PC-9 (cell line): ENCODE data around the gene NDUFS7. TPM values are rescaled to one million over a fixed set of nuclear protein-coding genes. Genes with fewer than 3 reads are reported as not detected.

Source experiments
- BruUV-seq: library from RNA; stranded (reverse); fragments of 400-500 nt; replicated peaks from 2 replicates; lab custom pipeline; 2021; lab: Mats Ljungman, UMichigan
- CTCF ChIA-PET: fragments of 300-600 bp; sonication (Branson Sonifier 250); formaldehyde crosslinking; loops from one replicate; lab custom pipeline; 2022; ENCODE audit warnings: antibody characterized with exemption; lab: Charles Lee
- POLR2A ChIA-PET: fragments of 300-600 bp; sonication (Branson Sonifier 250); formaldehyde crosslinking; loops from one replicate; lab custom pipeline; 2022; ENCODE audit warnings: antibody characterized with exemption; ENCODE audit not compliant: unreplicated experiment; lab: Charles Lee
- DNase-seq, 2 experiments: peaks; one replicate each; pipeline versions ENCODE4 v3.0.0 to v3.0.0-alpha.2; 2015 to 2022; ENCODE audit warnings: mixed read lengths in 1 of 2
- H2AFZ ChIP-seq: fragments of 200-600 bp; sonication (generic); 2 replicates; pipeline ENCODE4 v1.8.1; 2017; ENCODE audit warnings: antibody characterized with exemption
- H3F3A ChIP-seq: fragments of 200-600 bp; sonication (generic); 2 replicates; pipeline ENCODE4 v1.8.1; 2017; ENCODE audit warnings: antibody characterized with exemption, mild to moderate bottlenecking, low read depth; ENCODE audit not compliant: insufficient read depth
- H3K27ac ChIP-seq: fragments of 200-600 bp; sonication (generic); 2 replicates; pipeline ENCODE4 v1.6.1; 2016; ENCODE audit warnings: mixed run types
- H3K27me3 ChIP-seq: fragments of 200-600 bp; sonication (generic); 2 replicates; pipeline ENCODE4 v1.6.1; 2016; ENCODE audit warnings: low read depth, mixed run types; ENCODE audit not compliant: insufficient read depth
- H3K36me3 ChIP-seq: fragments of 200-600 bp; sonication (generic); 2 replicates; pipeline ENCODE4 v1.6.1; 2016; ENCODE audit warnings: low read depth, mixed run types
- H3K4me1 ChIP-seq: fragments of 200-600 bp; sonication (generic); replicated peaks from 2 replicates; pipeline ENCODE4 v1.6.1; 2016; ENCODE audit warnings: mixed run types; ENCODE audit not compliant: insufficient read depth
- H3K4me2 ChIP-seq: fragments of 200-600 bp; sonication (generic); 2 replicates; pipeline ENCODE4 v1.6.1; 2017; ENCODE audit warnings: mixed run types
- H3K4me3 ChIP-seq: fragments of 200-600 bp; sonication (generic); 2 replicates; pipeline ENCODE4 v1.6.1; 2016; ENCODE audit warnings: mixed run types
- H3K79me2 ChIP-seq: fragments of 200-600 bp; sonication (generic); 2 replicates; pipeline ENCODE4 v1.6.1; 2017; ENCODE audit warnings: low read depth, mixed run types
- H3K9me2 ChIP-seq: fragments of 200-600 bp; sonication (generic); 2 replicates; pipeline ENCODE4 v1.8.1; 2017; ENCODE audit warnings: mild to moderate bottlenecking; ENCODE audit not compliant: insufficient read depth
- H3K9me3 ChIP-seq: fragments of 200-600 bp; sonication (generic); 2 replicates; pipeline ENCODE4 v1.8.1; 2016; ENCODE audit warnings: low read depth; ENCODE audit not compliant: insufficient read depth
- H4K20me1 ChIP-seq: fragments of 200-600 bp; sonication (generic); 2 replicates; pipeline ENCODE4 v1.8.1; 2017; ENCODE audit not compliant: insufficient read depth
- CTCF ChIP-seq: fragments of 200-600 bp; sonication (generic); conservative IDR thresholded peaks from 2 replicates; pipeline ENCODE4 v1.6.1; 2017; ENCODE audit warnings: mixed run types, antibody characterized with exemption, mild to moderate bottlenecking, moderate library complexity
- EZH2 ChIP-seq: fragments of 200-600 bp; sonication (generic); IDR thresholded peaks from 2 replicates; pipeline ENCODE4 v1.8.0; 2017; ENCODE audit warnings: antibody characterized with exemption, low read depth
- intact Hi-C: fragments of 100-400 bp; cut with micrococcal nuclease; formaldehyde crosslinking; loops from one replicate; pipeline ENCODE4 v1.10.0; 2022; ENCODE audit not compliant: unreplicated experiment
- total RNA-seq: library from RNA; stranded (reverse); gene quantifications from 2 replicates; pipeline ENCODE4 v1.2.3, GENCODE V29; 2021

NDUFS7 gene
- total RNA-seq, 1 experiment from 2014 or later: 67.5 TPM

GRCh38 chr19:1432507-1432887 lies 48.8 kb downstream of the NDUFS7 start:
- Histone ChIP-seq H3K4me1 (no peaks in the 10 kb centered on the region), H3K79me2 (no peaks in the 10 kb centered on the region), H3K4me3 (no peak overlapping the region), H3K9me3 (no peaks in the 10 kb centered on the region), H2AFZ (no peak overlapping the region), H3K27ac (no peak overlapping the region), H3K9me2 (no peaks in the 10 kb centered on the region), H3K27me3 (no peaks in the 10 kb centered on the region), H3K4me2 (no peak overlapping the region), H3F3A (peaks cover 21% of the 10 kb centered on the region; the same call in 1 of the 2 replicates), H4K20me1 (no peaks in the 10 kb centered on the region), H3K36me3 (no peaks in the 10 kb centered on the region)
- no peak for DNase-seq
- ChIA-PET POLR2A (no interaction called here), CTCF (interaction anchor here (0.6 kb wide), 2 partner anchors 11 to 74 kb away, joined by 3 to 4 read pairs; no protein-coding TSS in a partner anchor)
- BruUV-seq: no TSS peak
- intact Hi-C loops: no loop called here
- no peak for TF ChIP-seq CTCF
- no peak for TF ChIP-seq EZH2

GRCh38 chr19:1433119-1434039 lies 49.7 kb downstream of the NDUFS7 start:
- BruUV-seq: no TSS peak
- no peaks in the 10 kb centered on the region for H3K36me3 ChIP-seq
- intact Hi-C loops: no loop called here

GRCh38 chr19:1434040-1434366 lies 50.3 kb downstream of the NDUFS7 start:
- Histone ChIP-seq H3K9me2 (no peaks in the 10 kb centered on the region), H3K4me3 (no peak overlapping the region), H3K27me3 (no peaks in the 10 kb centered on the region), H4K20me1 (peaks cover 1% of the 10 kb centered on the region; the same call in 1 of the 2 replicates), H3K79me2 (peaks cover 8% of the 10 kb centered on the region), H2AFZ (no peak overlapping the region), H3F3A (peaks cover 27% of the 10 kb centered on the region; the same call in 1 of the 2 replicates), H3K9me3 (no peaks in the 10 kb centered on the region), H3K36me3 (no peaks in the 10 kb centered on the region), H3K4me2 (no peak overlapping the region), H3K27ac (no peak overlapping the region), H3K4me1 (no peaks in the 10 kb centered on the region)
- TF ChIP-seq EZH2 (no peak), CTCF (no peak)
- CTCF ChIA-PET: no interaction called here
- POLR2A ChIA-PET: no interaction called here
- BruUV-seq: no TSS peak
- DNase-seq: no peak
- intact Hi-C loops: no loop called here

More at GRCh38 chr19:1433119-1434039, 49.7 kb downstream of the NDUFS7 start:
- Histone ChIP-seq H4K20me1 (no peaks in the 10 kb centered on the region), H3F3A (peaks cover 26% of the 10 kb centered on the region; the same call in 1 of the 2 replicates), H3K4me2 (no peak overlapping the region), H2AFZ (no peak overlapping the region), H3K27me3 (no peaks in the 10 kb centered on the region), H3K4me3 (no peak overlapping the region), H3K79me2 (peaks cover 2% of the 10 kb centered on the region), H3K27ac (no peak overlapping the region), H3K9me3 (no peaks in the 10 kb centered on the region), H3K9me2 (no peaks in the 10 kb centered on the region), H3K4me1 (no peaks in the 10 kb centered on the region)
- ChIA-PET CTCF (interaction anchor here (0.6 kb wide), 2 partner anchors 12 to 73 kb away, joined by 3 to 4 read pairs; no protein-coding TSS in a partner anchor), POLR2A (no interaction called here)
- DNase-seq: no peak
- no peak for TF ChIP-seq CTCF
- TF ChIP-seq EZH2: no peak
